Stimulated activated naive CD8-positive, alpha-beta T cell treated with anti-CD3 and anti-CD28 coated beads, Interleukin-15, Interleukin-2, amounts not matched to agents 100 ng/mL and 50 ng/mL, for 24 hours (primary cell): ENCODE results near the gene MRAP.

Experiments
- H3K27ac Mint-ChIP-seq: one replicate; pipeline ENCODE4 v1.8.0; 2021; ENCODE audit warnings: mild to moderate bottlenecking, mixed read lengths
- H3K27me3 Mint-ChIP-seq: one replicate; pipeline ENCODE4 v1.8.0; 2021; ENCODE audit warnings: mixed read lengths
- H3K36me3 Mint-ChIP-seq: one replicate; pipeline ENCODE4 v1.8.0; 2021; ENCODE audit warnings: low read depth, mixed read lengths
- H3K4me1 Mint-ChIP-seq: one replicate; pipeline ENCODE4 v1.8.0; 2021; ENCODE audit warnings: low read depth, mixed read lengths
- H3K4me3 Mint-ChIP-seq: one replicate; pipeline ENCODE4 v1.8.0; 2021; ENCODE audit warnings: mild to moderate bottlenecking, mixed read lengths
- H3K9me3 Mint-ChIP-seq: one replicate; pipeline ENCODE4 v1.8.0; 2021; ENCODE audit warnings: mixed read lengths

MRAP gene

GRCh38 chr21:32359719-32360260, 61.1 kb downstream of the MRAP start:
- no peaks in the 10 kb centered on the region for H3K9me3 Mint-ChIP-seq
- peaks cover 89% of the 10 kb centered on the region for H3K36me3 Mint-ChIP-seq
- H3K4me1 Mint-ChIP-seq, result no peaks in the 10 kb centered on the region
- no peaks in the 10 kb centered on the region for H3K27me3 Mint-ChIP-seq
- no peak overlapping the region for H3K27ac Mint-ChIP-seq
- H3K4me3 Mint-ChIP-seq, result no peak overlapping the region

- Mint-ChIP-seq H3K4me1 (no peaks in the 10 kb centered on the region), H3K27me3 (no peaks in the 10 kb centered on the region), H3K36me3 (peaks cover 88% of the 10 kb centered on the region), H3K4me3 (no peak overlapping the region), H3K27ac (no peak overlapping the region), H3K9me3 (no peaks in the 10 kb centered on the region)
Observed at GRCh38 chr21:32360401-32360975, 61.8 kb downstream of the MRAP start.
